Measurements from ENCODE around the gene ENPEP. TPM values are rescaled to one million over a fixed set of nuclear protein-coding genes. Genes with fewer than 3 reads are reported as not detected.

The ENPEP gene
- total RNA-seq, 2 experiments from 2014 or later: 0.21 TPM; not detected in 1

GRCh38 chr4:110527156-110527555 lies 51.2 kb downstream of the ENPEP start:
- intact Hi-C loops (cut with micrococcal nuclease; ENCODE audit: unreplicated experiment): no loop called here

DNA sequence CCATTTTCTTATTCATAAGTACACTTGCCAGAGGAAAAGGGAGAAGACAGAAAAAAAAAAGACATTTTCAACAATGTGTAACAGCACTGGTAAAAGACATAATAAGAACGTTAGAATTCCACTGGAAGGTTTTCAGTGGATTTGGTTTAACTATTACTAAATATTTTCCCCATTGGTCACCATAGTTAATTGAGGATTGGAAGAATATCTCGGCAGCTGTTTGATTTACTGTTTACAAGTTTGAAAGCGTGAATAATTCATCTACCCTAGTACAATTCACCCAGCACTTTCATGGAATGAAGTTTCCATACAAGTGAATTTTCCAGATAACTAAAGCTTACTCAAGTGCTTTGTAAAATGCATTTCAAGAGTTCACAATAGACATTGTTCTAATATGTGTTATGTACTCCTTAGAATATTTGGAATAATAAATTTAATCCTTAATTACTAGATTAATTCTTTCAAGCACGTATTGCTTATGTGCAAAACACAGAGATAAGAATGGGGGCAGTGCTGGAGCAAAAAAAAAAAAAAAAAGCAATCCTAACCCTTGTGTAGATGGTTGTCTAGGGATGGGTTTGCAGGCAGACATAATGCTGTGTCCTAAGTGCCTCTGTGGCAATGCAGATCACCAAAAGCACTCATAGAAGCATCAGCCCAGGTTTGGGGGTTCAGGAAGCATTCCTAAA lies 57.1 kb downstream of the ENPEP start:
- Histone ChIP-seq H3K27ac (ENCODE audit: low read depth, low read length, poor library complexity, severe bottlenecking) (no peak overlapping the region), H3K79me2 (ENCODE audit: insufficient read depth, low read depth, low read length) (no peaks in the 10 kb centered on the region), H3K36me3 (ENCODE audit: insufficient read depth, low read length) (no peaks in the 10 kb centered on the region), H3K4me3 (ENCODE audit: low read depth, low read length, poor library complexity, severe bottlenecking) (peak overlapping the region; percentile 5), H2AFZ (ENCODE audit: low read length) (peak overlapping the region; percentile 84; the same call in 1 of the 2 replicates), H3K9me3 (ENCODE audit: low read length) (no peaks in the 10 kb centered on the region), H3K4me1 (ENCODE audit: insufficient read depth, low read length, poor library complexity, severe bottlenecking) (peaks cover 11% of the 10 kb centered on the region), H3K4me2 (ENCODE audit: low read length) (peak overlapping the region; percentile 27), H3K9me2 (ENCODE audit: insufficient read depth, low read length) (no peaks in the 10 kb centered on the region), H4K20me1 (ENCODE audit: insufficient read depth, low read length) (no peaks in the 10 kb centered on the region)
- POLR2A ChIA-PET: interaction anchor here (0.6 to 4.2 kb wide), 5 partner anchors 11 to 681 kb away, joined by 3 to 23 read pairs (median 3); no protein-coding TSS in a partner anchor
- CTCF ChIA-PET (ENCODE audit: unreplicated experiment): no interaction called here
- intact Hi-C loops (cut with micrococcal nuclease; ENCODE audit: unreplicated experiment): no loop called here
- BruUV-seq (replicated peaks): no TSS peak
- no peak for TF ChIP-seq CTCF (conservative IDR thresholded peaks at IDR 0.05; ENCODE audit: low read length)
- no peak for DNase-seq (ENCODE audit: low spot score)

More at GRCh38 chr4:110527156-110527555, 51.2 kb downstream of the ENPEP start:
- CTCF ChIA-PET (ENCODE audit: unreplicated experiment): no interaction called here
- Histone ChIP-seq H3K79me2 (ENCODE audit: insufficient read depth, low read depth, low read length) (no peaks in the 10 kb centered on the region), H3K4me2 (ENCODE audit: low read length) (peak overlapping the region; percentile 19), H3K27ac (ENCODE audit: low read depth, low read length, poor library complexity, severe bottlenecking) (no peak overlapping the region), H3K36me3 (ENCODE audit: insufficient read depth, low read length) (no peaks in the 10 kb centered on the region), H2AFZ (ENCODE audit: low read length) (peak overlapping the region; percentile 85), H3K9me2 (ENCODE audit: insufficient read depth, low read length) (no peaks in the 10 kb centered on the region), H3K4me3 (ENCODE audit: low read depth, low read length, poor library complexity, severe bottlenecking) (no peak overlapping the region), H3K4me1 (ENCODE audit: insufficient read depth, low read length, poor library complexity, severe bottlenecking) (peaks cover 11% of the 10 kb centered on the region), H4K20me1 (ENCODE audit: insufficient read depth, low read length) (no peaks in the 10 kb centered on the region), H3K9me3 (ENCODE audit: low read length) (no peaks in the 10 kb centered on the region)
- no TSS peak for BruUV-seq (replicated peaks)
- DNase-seq (ENCODE audit: low spot score): peak; percentile 45
- TF ChIP-seq CTCF (conservative IDR thresholded peaks at IDR 0.05; ENCODE audit: low read length) (no peak), EZH2phosphoT487 (IDR thresholded peaks at IDR 0.05; ENCODE audit: borderline replicate concordance, low read depth, low read length) (no peak)
- POLR2A ChIA-PET: interaction anchor here (0.6 to 1.0 kb wide), 4 partner anchors 8 to 1135 kb away, joined by 3 to 4 read pairs (median 4); no protein-coding TSS in a partner anchor

DNA sequence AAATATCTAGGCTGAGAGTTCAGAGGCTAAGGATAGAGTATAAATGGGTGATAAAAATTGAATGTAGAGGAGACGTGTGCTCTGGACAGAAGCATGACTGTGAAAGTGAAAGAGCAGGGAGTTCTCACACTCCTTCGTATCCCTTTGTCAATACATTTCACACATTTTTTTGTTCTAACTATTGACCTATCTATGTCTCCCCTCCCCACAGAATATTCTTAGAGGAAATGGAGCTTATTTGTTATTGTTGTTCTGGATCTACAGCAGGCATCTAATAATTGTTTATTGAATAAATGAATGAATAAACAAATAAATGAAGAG lies 57.6 kb downstream of the ENPEP start:
- H3K4me3 ChIP-seq (ENCODE audit: low read depth, low read length, poor library complexity, severe bottlenecking): peak overlapping the region; percentile 5
- DNase-seq (ENCODE audit: low spot score): no peak
- peak overlapping the region; percentile 27 for H3K4me2 ChIP-seq (ENCODE audit: low read length)
- ChIA-PET CTCF (ENCODE audit: unreplicated experiment) (no interaction called here), POLR2A (interaction anchor here (0.8 to 4.2 kb wide), 3 partner anchors 10 to 21 kb away, joined by 3 to 23 read pairs (median 5); no protein-coding TSS in a partner anchor)
- no TSS peak for BruUV-seq (replicated peaks)
- H2AFZ ChIP-seq (ENCODE audit: low read length): peak overlapping the region; percentile 84
- H3K9me3 ChIP-seq (ENCODE audit: low read length): no peaks in the 10 kb centered on the region
- no peaks in the 10 kb centered on the region for H3K79me2 ChIP-seq (ENCODE audit: insufficient read depth, low read depth, low read length)
- H3K4me1 ChIP-seq (ENCODE audit: insufficient read depth, low read length, poor library complexity, severe bottlenecking): peaks cover 11% of the 10 kb centered on the region
- intact Hi-C loops (cut with micrococcal nuclease; ENCODE audit: unreplicated experiment): no loop called here
- H3K36me3 ChIP-seq (ENCODE audit: insufficient read depth, low read length): no peaks in the 10 kb centered on the region
- H3K27ac ChIP-seq (ENCODE audit: low read depth, low read length, poor library complexity, severe bottlenecking): no peak overlapping the region
- no peak for TF ChIP-seq EZH2phosphoT487 (IDR thresholded peaks at IDR 0.05; ENCODE audit: borderline replicate concordance, low read depth, low read length)
- no peak for TF ChIP-seq CTCF (conservative IDR thresholded peaks at IDR 0.05; ENCODE audit: low read length)
- no peaks in the 10 kb centered on the region for H3K9me2 ChIP-seq (ENCODE audit: insufficient read depth, low read length)
- H4K20me1 ChIP-seq (ENCODE audit: insufficient read depth, low read length): no peaks in the 10 kb centered on the region
